HCT116 (cell line): Measurements from ENCODE around the gene COG6. TPM values are rescaled to one million over a fixed set of nuclear protein-coding genes. Genes with fewer than 3 reads are reported as not detected.

Source experiments
- ATAC-seq: fragments of 200-7000 bp; cut with Tn5 transposase; 2 replicates; pipeline ENCODE4 v1.9.1; 2020; ENCODE audit warnings: mild to moderate bottlenecking, moderate library complexity
- BruUV-seq: library from RNA; stranded (reverse); fragments of 400-500 nt; replicated peaks from 2 replicates; lab custom pipeline; 2021; lab: Mats Ljungman, UMichigan
- CTCF ChIA-PET: fragments of 300-600 bp; sonication (Branson Sonifier 250); formaldehyde crosslinking; loops from one replicate; lab custom pipeline; 2021; ENCODE audit warnings: antibody characterized with exemption; lab: Charles Lee
- POLR2A ChIA-PET: fragments of 300-600, 350-600 bp; sonication (Branson Sonifier 250); formaldehyde crosslinking; loops from one replicate; lab custom pipeline; 2021; ENCODE audit warnings: antibody characterized with exemption; lab: Charles Lee
- RAD21 ChIA-PET, 2 experiments: fragments of 300-600 bp; sonication (Branson Sonifier 250); formaldehyde crosslinking; loops; one replicate each; lab custom pipeline; 2023; ENCODE audit warnings: low total read pairs in 2 of 2; ENCODE audit not compliant: uncharacterized antibody in 2 of 2, unreplicated experiment in 2 of 2, low non-redundant PET in 1 of 2; lab: Charles Lee
- DNase-seq: peaks from one replicate; pipeline ENCODE4 v3.0.0-alpha.2; 2010; ENCODE audit warnings: low read depth, low spot score
- H2AFZ ChIP-seq: fragments of 200-600 bp; shearing (Covaris generic), sonication (generic); 2 replicates; pipeline ENCODE4 v1.6.1; 2017; ENCODE audit warnings: low read depth, mixed run types, mixed read lengths, antibody characterized with exemption, low read length; ENCODE audit not compliant: poor library complexity, severe bottlenecking
- H3K27ac ChIP-seq: 2 replicates; pipeline ENCODE4 v1.5.1; 2012; ENCODE audit warnings: low read depth, low read length
- H3K27me3 ChIP-seq: fragments of 200-600 bp; sonication (generic); 2 replicates; pipeline ENCODE4 v1.6.1; 2016; ENCODE audit warnings: mixed run types, low read length, mixed read lengths; ENCODE audit not compliant: insufficient read depth
- H3K36me3 ChIP-seq, 2 experiments: fragments of 200-500 bp in 1 of 2; fragments of 200-600 bp in 1 of 2; sonication (Bioruptor generic) in 1 of 2; sonication (generic) in 1 of 2; 2 replicates each; pipeline versions ENCODE4 v1.5.1 to v1.6.1; 2014 to 2016; ENCODE audit warnings: low read length in 2 of 2, inconsistent platforms in 1 of 2, mixed read lengths in 1 of 2, mixed run types in 1 of 2; ENCODE audit not compliant: insufficient read depth in 2 of 2, control insufficient read depth in 1 of 2
- H3K4me1 ChIP-seq, 2 experiments: fragments of 200-600 bp in 1 of 2; sonication (generic) in 1 of 2; 2 replicates each; pipeline versions ENCODE4 v1.5.1 to v1.6.1; 2012 to 2017; ENCODE audit warnings: low read length in 2 of 2, inconsistent platforms in 1 of 2, mild to moderate bottlenecking in 1 of 2, mixed read lengths in 1 of 2, mixed run types in 1 of 2, moderate library complexity in 1 of 2; ENCODE audit not compliant: insufficient read depth in 2 of 2, control insufficient read depth in 1 of 2
- H3K4me2 ChIP-seq: fragments of 200-600 bp; sonication (generic); 2 replicates; pipeline ENCODE4 v1.6.1; 2017; ENCODE audit warnings: mixed run types, low read length, mixed read lengths
- H3K4me3 ChIP-seq, 2 experiments: fragments of 200-600 bp in 1 of 2; sonication (generic) in 1 of 2; replicated peaks in 1 of 2; 2 replicates each; pipeline ENCODE4 v1.5.1; 2011 to 2016; ENCODE audit warnings: low read length in 2 of 2, control low read depth in 1 of 2, low read depth in 1 of 2, mild to moderate bottlenecking in 1 of 2, mixed read lengths in 1 of 2, mixed run types in 1 of 2
- H3K79me2 ChIP-seq: fragments of 200-600 bp; sonication (generic); 2 replicates; pipeline ENCODE4 v1.6.1; 2017; ENCODE audit warnings: mild to moderate bottlenecking, mixed run types, low read length, moderate library complexity, mixed read lengths; ENCODE audit not compliant: insufficient read depth
- H3K9ac ChIP-seq: fragments of 200-600 bp; sonication (generic); 2 replicates; pipeline ENCODE4 v1.6.1; 2016; ENCODE audit warnings: low read length, mixed read lengths
- H3K9me2 ChIP-seq: fragments of 200-600 bp; sonication (generic), shearing (Covaris generic); 2 replicates; pipeline ENCODE4 v1.6.1; 2017; ENCODE audit warnings: mixed run types, mild to moderate bottlenecking, moderate library complexity; ENCODE audit not compliant: insufficient read depth
- H3K9me3 ChIP-seq, 2 experiments: fragments of 200-500 bp in 1 of 2; fragments of 200-600 bp in 1 of 2; sonication (Bioruptor generic) in 1 of 2; sonication (generic) in 1 of 2; 2 replicates each; pipeline ENCODE4 v1.6.1; 2014 to 2017; ENCODE audit warnings: low read length in 2 of 2, mixed read lengths in 2 of 2, inconsistent platforms in 1 of 2, low read depth in 1 of 2, mild to moderate bottlenecking in 1 of 2, mixed run types in 1 of 2, moderate library complexity in 1 of 2; ENCODE audit not compliant: control insufficient read depth in 1 of 2, insufficient read depth in 1 of 2
- H4K20me1 ChIP-seq: fragments of 200-600 bp; sonication (generic), shearing (Covaris generic); 2 replicates; pipeline ENCODE4 v1.6.1; 2017; ENCODE audit warnings: mixed run types, mild to moderate bottlenecking, moderate library complexity; ENCODE audit not compliant: insufficient read depth
- CBX3 ChIP-seq: IDR thresholded peaks from 2 replicates; pipeline ENCODE4 v1.6.1; 2012; ENCODE audit warnings: low read depth
- CEBPB ChIP-seq: IDR thresholded peaks from 2 replicates; pipeline ENCODE4 v1.6.1; 2012; ENCODE audit warnings: low read depth
- ELF1 ChIP-seq: IDR thresholded peaks from 2 replicates; pipeline ENCODE4 v1.6.1; 2012; ENCODE audit warnings: low read depth, borderline replicate concordance
- EZH2phosphoT487 ChIP-seq: fragments of 200-600 bp; IDR thresholded peaks from 2 replicates; pipeline ENCODE4 v1.6.1; 2018; ENCODE audit warnings: antibody characterized with exemption, borderline replicate concordance
- JUND ChIP-seq: IDR thresholded peaks from 2 replicates; pipeline ENCODE4 v1.6.1; 2012
- POLR2A ChIP-seq: IDR thresholded peaks from 2 replicates; pipeline ENCODE4 v1.7.0; 2011; ENCODE audit warnings: borderline replicate concordance; ENCODE audit not compliant: insufficient read depth, insufficient read length; ENCODE audit errors: extremely low read depth
- POLR2AphosphoS5 ChIP-seq: IDR thresholded peaks from 2 replicates; pipeline ENCODE4 v1.6.1; 2011; ENCODE audit warnings: mild to moderate bottlenecking, low read depth, low read length, moderate library complexity
- RAD21 ChIP-seq: IDR thresholded peaks from 2 replicates; pipeline ENCODE4 v1.6.1; 2012; ENCODE audit warnings: low read depth, mild to moderate bottlenecking
- SIN3A ChIP-seq: IDR thresholded peaks from 2 replicates; pipeline ENCODE4 v1.6.1; 2012; ENCODE audit warnings: low read depth
- SP1 ChIP-seq: IDR thresholded peaks from 2 replicates; pipeline ENCODE4 v1.6.1; 2012; ENCODE audit warnings: low read depth
- SRF ChIP-seq: IDR thresholded peaks from 2 replicates; pipeline ENCODE4 v1.6.1; 2012; ENCODE audit warnings: low read depth
- TCF7L2 ChIP-seq: IDR thresholded peaks from 2 replicates; pipeline ENCODE4 v1.7.0; 2011; ENCODE audit warnings: borderline replicate concordance, inconsistent platforms; ENCODE audit not compliant: insufficient read depth, insufficient read length; ENCODE audit errors: extremely low read depth
- YY1 ChIP-seq: IDR thresholded peaks from 2 replicates; pipeline ENCODE4 v1.6.1; 2011; ENCODE audit warnings: low read length, low read depth, moderate library complexity, mild to moderate bottlenecking; ENCODE audit not compliant: insufficient replicate concordance; ENCODE audit errors: extremely low read depth
- ZFX ChIP-seq: fragments of 450-650 bp; IDR thresholded peaks from 2 replicates; pipeline ENCODE4 v1.6.1; 2017
- ZNF274 ChIP-seq: fragments of 200-500 bp; sonication (Bioruptor generic); IDR thresholded peaks from 2 replicates; pipeline ENCODE4 v1.6.1; 2014; ENCODE audit warnings: mild to moderate bottlenecking, low read depth, low read length, inconsistent platforms
- intact Hi-C: fragments of 100-400 bp; cut with micrococcal nuclease; formaldehyde crosslinking; loops from 2 replicates; pipeline ENCODE4 v1.10.0; 2022
- total RNA-seq: library from RNA; stranded (reverse); gene quantifications from one replicate; pipeline ENCODE4 v1.2.1, GENCODE V29; 2021; ENCODE audit not compliant: unreplicated experiment
- TF ChIP-seq, protein P1 (sequence below): IDR thresholded peaks from 2 replicates; pipeline ENCODE4 v1.6.1; 2012; ENCODE audit warnings: low read depth
- TF ChIP-seq, protein P2 (sequence below): IDR thresholded peaks from 2 replicates; pipeline ENCODE4 v1.6.1; 2012
- TF ChIP-seq, protein P3 (sequence below): IDR thresholded peaks from 2 replicates; pipeline ENCODE4 v1.6.1; 2012

COG6 gene
- total RNA-seq, 1 experiment from 2014 or later = 33.6 TPM

DNA sequence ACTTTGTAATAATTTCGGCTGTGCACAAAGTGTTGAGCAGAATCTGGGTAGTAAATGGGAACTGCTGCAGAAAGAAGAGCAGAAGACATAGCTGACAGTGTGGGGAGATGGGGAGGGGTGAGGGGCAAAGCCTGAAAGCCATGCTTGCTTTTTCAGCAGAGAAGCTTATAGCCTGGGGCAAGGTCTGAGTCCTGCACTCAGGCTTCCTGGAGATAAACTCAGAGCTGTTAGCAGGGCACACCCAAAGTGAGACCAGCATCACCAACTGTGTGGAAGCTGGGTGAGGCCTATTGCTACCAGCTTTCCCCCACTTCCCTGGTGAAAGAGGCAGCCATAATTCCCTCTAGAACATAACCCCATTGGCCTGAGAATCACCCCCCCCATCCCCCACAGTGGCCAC, 36.9 kb upstream of the COG6 start:
- Histone ChIP-seq H3K79me2 (no peaks in the 10 kb centered on the region), H3K9me2 (no peaks in the 10 kb centered on the region), H4K20me1 (no peaks in the 10 kb centered on the region), H3K27me3 (no peaks in the 10 kb centered on the region), H3K4me2 (no peak overlapping the region), H3K36me3 (no peaks in the 10 kb centered on the region), H3K9ac (no peak overlapping the region), H3K9me3 (no peaks in the 10 kb centered on the region), H2AFZ (no peak overlapping the region), H3K27ac (no peak overlapping the region), H3K4me1 (no peaks in the 10 kb centered on the region)
- BruUV-seq = no TSS peak
- RAD21 ChIA-PET = no interaction called here
- no peak for ATAC-seq
- DNase-seq = no peak
- POLR2A ChIA-PET = no interaction called here
- TF ChIP-seq RAD21 (no peak), SP1 (no peak), ZNF274 (no peak), SRF (no peak)
- TF ChIP-seq, all 23 proteins: peak for 0
- CTCF ChIA-PET = no interaction called here
- no peak overlapping the region for H3K4me3 ChIP-seq
- intact Hi-C loops = loop anchor here (5.0 kb wide), 1 partner anchor 211 kb away; no protein-coding TSS in a partner anchor

DNA sequence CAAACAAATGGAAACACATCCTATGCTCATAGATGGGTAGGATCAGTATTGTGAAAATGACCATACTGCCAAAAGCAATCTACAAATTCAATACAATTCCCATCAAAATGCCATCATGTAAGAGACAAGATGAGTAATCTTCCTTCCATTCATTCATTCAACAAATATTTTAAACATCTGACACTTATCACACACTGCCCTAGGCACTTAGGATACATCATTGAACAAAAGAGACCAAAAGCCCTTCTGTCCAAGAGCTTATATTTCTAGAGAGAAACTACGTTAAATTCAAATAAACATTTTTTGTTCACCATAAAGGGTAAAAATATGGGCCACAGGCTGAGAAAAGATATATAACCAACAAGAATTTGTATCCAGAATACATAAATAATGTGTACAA, 32.0 kb upstream of the COG6 start:
- ChIA-PET POLR2A (no interaction called here), RAD21 (no interaction called here), CTCF (no interaction called here)
- Histone ChIP-seq H3K4me1 (no peaks in the 10 kb centered on the region), H4K20me1 (no peaks in the 10 kb centered on the region), H2AFZ (no peak overlapping the region), H3K36me3 (no peaks in the 10 kb centered on the region), H3K27ac (no peak overlapping the region), H3K9me2 (no peaks in the 10 kb centered on the region), H3K4me2 (no peak overlapping the region), H3K27me3 (no peaks in the 10 kb centered on the region), H3K9ac (no peak overlapping the region), H3K79me2 (no peaks in the 10 kb centered on the region), H3K9me3 (no peaks in the 10 kb centered on the region), H3K4me3 (no peak overlapping the region)
- intact Hi-C loops = no loop called here
- no peak for DNase-seq
- no peak for ATAC-seq
- no TSS peak for BruUV-seq
- TF ChIP-seq, protein P1, sequence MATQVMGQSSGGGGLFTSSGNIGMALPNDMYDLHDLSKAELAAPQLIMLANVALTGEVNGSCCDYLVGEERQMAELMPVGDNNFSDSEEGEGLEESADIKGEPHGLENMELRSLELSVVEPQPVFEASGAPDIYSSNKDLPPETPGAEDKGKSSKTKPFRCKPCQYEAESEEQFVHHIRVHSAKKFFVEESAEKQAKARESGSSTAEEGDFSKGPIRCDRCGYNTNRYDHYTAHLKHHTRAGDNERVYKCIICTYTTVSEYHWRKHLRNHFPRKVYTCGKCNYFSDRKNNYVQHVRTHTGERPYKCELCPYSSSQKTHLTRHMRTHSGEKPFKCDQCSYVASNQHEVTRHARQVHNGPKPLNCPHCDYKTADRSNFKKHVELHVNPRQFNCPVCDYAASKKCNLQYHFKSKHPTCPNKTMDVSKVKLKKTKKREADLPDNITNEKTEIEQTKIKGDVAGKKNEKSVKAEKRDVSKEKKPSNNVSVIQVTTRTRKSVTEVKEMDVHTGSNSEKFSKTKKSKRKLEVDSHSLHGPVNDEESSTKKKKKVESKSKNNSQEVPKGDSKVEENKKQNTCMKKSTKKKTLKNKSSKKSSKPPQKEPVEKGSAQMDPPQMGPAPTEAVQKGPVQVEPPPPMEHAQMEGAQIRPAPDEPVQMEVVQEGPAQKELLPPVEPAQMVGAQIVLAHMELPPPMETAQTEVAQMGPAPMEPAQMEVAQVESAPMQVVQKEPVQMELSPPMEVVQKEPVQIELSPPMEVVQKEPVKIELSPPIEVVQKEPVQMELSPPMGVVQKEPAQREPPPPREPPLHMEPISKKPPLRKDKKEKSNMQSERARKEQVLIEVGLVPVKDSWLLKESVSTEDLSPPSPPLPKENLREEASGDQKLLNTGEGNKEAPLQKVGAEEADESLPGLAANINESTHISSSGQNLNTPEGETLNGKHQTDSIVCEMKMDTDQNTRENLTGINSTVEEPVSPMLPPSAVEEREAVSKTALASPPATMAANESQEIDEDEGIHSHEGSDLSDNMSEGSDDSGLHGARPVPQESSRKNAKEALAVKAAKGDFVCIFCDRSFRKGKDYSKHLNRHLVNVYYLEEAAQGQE = no peak
- TF ChIP-seq POLR2A = no peak
- no peak for TF ChIP-seq CEBPB
- TF ChIP-seq ELF1 = no peak
- TF ChIP-seq POLR2AphosphoS5 = no peak
- TF ChIP-seq ZFX = no peak
- TF ChIP-seq SRF = no peak
- TF ChIP-seq, protein P2, sequence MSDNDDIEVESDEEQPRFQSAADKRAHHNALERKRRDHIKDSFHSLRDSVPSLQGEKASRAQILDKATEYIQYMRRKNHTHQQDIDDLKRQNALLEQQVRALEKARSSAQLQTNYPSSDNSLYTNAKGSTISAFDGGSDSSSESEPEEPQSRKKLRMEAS = no peak
- no peak for TF ChIP-seq YY1
- no peak for TF ChIP-seq TCF7L2
- no peak for TF ChIP-seq CBX3
- TF ChIP-seq JUND = no peak
- TF ChIP-seq SIN3A = no peak
- TF ChIP-seq SP1 = no peak
- no peak for TF ChIP-seq ZNF274
- TF ChIP-seq, protein P3, sequence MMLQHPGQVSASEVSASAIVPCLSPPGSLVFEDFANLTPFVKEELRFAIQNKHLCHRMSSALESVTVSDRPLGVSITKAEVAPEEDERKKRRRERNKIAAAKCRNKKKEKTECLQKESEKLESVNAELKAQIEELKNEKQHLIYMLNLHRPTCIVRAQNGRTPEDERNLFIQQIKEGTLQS = no peak
- TF ChIP-seq EZH2phosphoT487 = no peak
